ENCODE data around the gene AADACL4.

The AADACL4 gene

GRCh38 chr1:12627296-12627695 is 16.6 kb upstream of the AADACL4 start:
- no peak overlapping the region for H3K27ac Mint-ChIP-seq
- no peak for DNase-seq
- H3K27me3 Mint-ChIP-seq = peaks cover 4 to 21% of the 10 kb centered on the region in 2 donors
- no peak overlapping the region for H3K4me3 Mint-ChIP-seq
- no peak for ATAC-seq (replicated peaks)
- peaks cover 3% of the 10 kb centered on the region for H3K36me3 Mint-ChIP-seq (ENCODE audit: insufficient read depth)
- H3K9me3 Mint-ChIP-seq = no peaks in the 10 kb centered on the region
- H3K4me1 Mint-ChIP-seq (ENCODE audit: low read depth in 2 of 2) = peaks cover 0 to 1% of the 10 kb centered on the region in 2 donors

GRCh38 chr1:12629511-12629956 is 14.4 kb upstream of the AADACL4 start:
- no peak for ATAC-seq (replicated peaks)
- peaks cover 15 to 30% of the 10 kb centered on the region in 2 donors for H3K27me3 Mint-ChIP-seq

GRCh38 chr1:12629985-12630760 is 13.7 kb upstream of the AADACL4 start:
- Mint-ChIP-seq H3K27me3 (peaks cover 15 to 35% of the 10 kb centered on the region in 2 donors), H3K27ac (no peak overlapping the region), H3K9me3 (no peaks in the 10 kb centered on the region), H3K4me3 (no peak overlapping the region), H3K36me3 (ENCODE audit: insufficient read depth) (no peaks in the 10 kb centered on the region), H3K4me1 (ENCODE audit: low read depth in 2 of 2) (peaks cover 3 to 4% of the 10 kb centered on the region in 2 donors)
- DNase-seq (no peak), ATAC-seq (replicated peaks) (no peak)

More at GRCh38 chr1:12629511-12629956, 14.4 kb upstream of the AADACL4 start:
- Mint-ChIP-seq H3K36me3 (ENCODE audit: insufficient read depth) (peaks cover 3% of the 10 kb centered on the region), H3K4me3 (no peak overlapping the region), H3K4me1 (ENCODE audit: low read depth in 2 of 2) (peaks cover 3 to 4% of the 10 kb centered on the region in 2 donors), H3K27ac (no peak overlapping the region), H3K9me3 (no peaks in the 10 kb centered on the region)
- no peak for DNase-seq

- no peaks in the 10 kb centered on the region for H3K36me3 Mint-ChIP-seq (ENCODE audit: insufficient read depth)
- no peak overlapping the region for H3K4me3 Mint-ChIP-seq
- H3K9me3 Mint-ChIP-seq = no peaks in the 10 kb centered on the region
- DNase-seq = no peak
- H3K27me3 Mint-ChIP-seq = peaks cover 15 to 44% of the 10 kb centered on the region in 2 donors
- no peak for ATAC-seq (replicated peaks)
- no peak overlapping the region for H3K27ac Mint-ChIP-seq
- H3K4me1 Mint-ChIP-seq (ENCODE audit: low read depth in 2 of 2) = peaks cover 3 to 4% of the 10 kb centered on the region in 2 donors
Measured at GRCh38 chr1:12630946-12631530, 12.8 kb upstream of the AADACL4 start.

GRCh38 chr1:12631571-12631970 is 12.3 kb upstream of the AADACL4 start:
- DNase-seq (no peak), ATAC-seq (replicated peaks) (no peak)
- H3K9me3 Mint-ChIP-seq = no peaks in the 10 kb centered on the region
- peaks cover 15 to 48% of the 10 kb centered on the region in 2 donors for H3K27me3 Mint-ChIP-seq
- H3K4me1 Mint-ChIP-seq (ENCODE audit: low read depth in 2 of 2) = peaks cover 3 to 4% of the 10 kb centered on the region in 2 donors
- H3K4me3 Mint-ChIP-seq = no peak overlapping the region
- no peaks in the 10 kb centered on the region for H3K36me3 Mint-ChIP-seq (ENCODE audit: insufficient read depth)
- no peak overlapping the region for H3K27ac Mint-ChIP-seq

GRCh38 chr1:12634156-12634555 is 9.7 kb upstream of the AADACL4 start:
- H3K36me3 Mint-ChIP-seq (ENCODE audit: insufficient read depth) = no peaks in the 10 kb centered on the region
- no peak overlapping the region for H3K27ac Mint-ChIP-seq

GRCh38 chr1:12634696-12635202 is 9.1 kb upstream of the AADACL4 start:
- no peaks in the 10 kb centered on the region for H3K36me3 Mint-ChIP-seq (ENCODE audit: insufficient read depth)
- no peak for ATAC-seq (replicated peaks)
- peaks cover 13 to 41% of the 10 kb centered on the region in 2 donors for H3K27me3 Mint-ChIP-seq
- H3K4me1 Mint-ChIP-seq (ENCODE audit: low read depth in 2 of 2) = peaks cover 3 to 4% of the 10 kb centered on the region in 2 donors
- H3K9me3 Mint-ChIP-seq = no peaks in the 10 kb centered on the region
- no peak overlapping the region for H3K27ac Mint-ChIP-seq
- H3K4me3 Mint-ChIP-seq = no peak overlapping the region
- no peak for DNase-seq

More at GRCh38 chr1:12634156-12634555, 9.7 kb upstream of the AADACL4 start:
- no peak overlapping the region for H3K4me3 Mint-ChIP-seq
- no peaks in the 10 kb centered on the region for H3K9me3 Mint-ChIP-seq
- H3K4me1 Mint-ChIP-seq (ENCODE audit: low read depth in 2 of 2) = peaks cover 3 to 4% of the 10 kb centered on the region in 2 donors
- peaks cover 15 to 47% of the 10 kb centered on the region in 2 donors for H3K27me3 Mint-ChIP-seq
- ATAC-seq (replicated peaks) (no peak), DNase-seq (no peak)

GRCh38 chr1:12636098-12636950 is 7.6 kb upstream of the AADACL4 start:
- DNase-seq = no peak
- Mint-ChIP-seq H3K4me3 (no peak overlapping the region), H3K27ac (no peak overlapping the region), H3K27me3 (peaks cover 11 to 37% of the 10 kb centered on the region in 2 donors), H3K4me1 (ENCODE audit: low read depth in 2 of 2) (peaks cover 3 to 4% of the 10 kb centered on the region in 2 donors), H3K9me3 (peaks cover 7 to 10% of the 10 kb centered on the region in 2 donors), H3K36me3 (ENCODE audit: insufficient read depth) (no peaks in the 10 kb centered on the region)
- ATAC-seq (replicated peaks) = no peak

- Mint-ChIP-seq H3K9me3 (peaks cover 8 to 10% of the 10 kb centered on the region in 2 donors), H3K27ac (no peak overlapping the region), H3K4me3 (no peak overlapping the region), H3K4me1 (ENCODE audit: low read depth in 2 of 2) (peaks cover 1 to 4% of the 10 kb centered on the region in 2 donors), H3K27me3 (peaks cover 8 to 23% of the 10 kb centered on the region in 2 donors), H3K36me3 (ENCODE audit: insufficient read depth) (no peaks in the 10 kb centered on the region)
- ATAC-seq (replicated peaks) = no peak
- DNase-seq = no peak
Measured at GRCh38 chr1:12637693-12638092, 6.2 kb upstream of the AADACL4 start.

GRCh38 chr1:12640237-12640957 is 3.5 kb upstream of the AADACL4 start:
- Mint-ChIP-seq H3K9me3 (peaks cover 8 to 10% of the 10 kb centered on the region in 2 donors), H3K4me3 (no peak overlapping the region), H3K4me1 (ENCODE audit: low read depth in 2 of 2) (no peaks in the 10 kb centered on the region), H3K27ac (no peak overlapping the region), H3K27me3 (peaks cover 11 to 23% of the 10 kb centered on the region in 2 donors), H3K36me3 (ENCODE audit: insufficient read depth) (no peaks in the 10 kb centered on the region)
- ATAC-seq (replicated peaks) = no peak
- DNase-seq = no peak

- H3K4me1 Mint-ChIP-seq (ENCODE audit: low read depth in 2 of 2) = no peaks in the 10 kb centered on the region
- H3K27ac Mint-ChIP-seq = no peak overlapping the region
- no peaks in the 10 kb centered on the region for H3K36me3 Mint-ChIP-seq (ENCODE audit: insufficient read depth)
- peaks cover 8 to 10% of the 10 kb centered on the region in 2 donors for H3K9me3 Mint-ChIP-seq
- peaks cover 12 to 23% of the 10 kb centered on the region in 2 donors for H3K27me3 Mint-ChIP-seq
- no peak for DNase-seq
- no peak overlapping the region for H3K4me3 Mint-ChIP-seq
- no peak for ATAC-seq (replicated peaks)
Measured at GRCh38 chr1:12640958-12641272, 3.0 kb upstream of the AADACL4 start.

- DNase-seq = no peak
- no peaks in the 10 kb centered on the region for H3K36me3 Mint-ChIP-seq (ENCODE audit: insufficient read depth)
- ATAC-seq (replicated peaks) = no peak
- no peak overlapping the region for H3K27ac Mint-ChIP-seq
- H3K4me3 Mint-ChIP-seq = no peak overlapping the region
- H3K27me3 Mint-ChIP-seq = peaks cover 12 to 31% of the 10 kb centered on the region in 2 donors
- peaks cover 8 to 10% of the 10 kb centered on the region in 2 donors for H3K9me3 Mint-ChIP-seq
- H3K4me1 Mint-ChIP-seq (ENCODE audit: low read depth in 2 of 2) = no peaks in the 10 kb centered on the region
Measured at GRCh38 chr1:12643079-12643478, 806 bp upstream of the AADACL4 start.

- ATAC-seq (replicated peaks) = no peak
- H3K27ac Mint-ChIP-seq = no peak overlapping the region
- no peak for DNase-seq
- no peaks in the 10 kb centered on the region for H3K4me1 Mint-ChIP-seq (ENCODE audit: low read depth in 2 of 2)
- no peaks in the 10 kb centered on the region for H3K36me3 Mint-ChIP-seq (ENCODE audit: insufficient read depth)
- H3K9me3 Mint-ChIP-seq = peaks cover 8 to 10% of the 10 kb centered on the region in 2 donors
- peaks cover 24 to 39% of the 10 kb centered on the region in 2 donors for H3K27me3 Mint-ChIP-seq
- no peak overlapping the region for H3K4me3 Mint-ChIP-seq
Measured at GRCh38 chr1:12644237-12644636, 352 bp downstream of the AADACL4 start.
